Heart left ventricle (tissue), 13 donors: ENCODE data around the gene CD177.

ENCODE experiments used
- CTCF ChIP-seq, 12 donors: fragments of 200-600 bp; sonication (generic) in 4 of 12; IDR thresholded peaks; one replicate each; pipeline versions ENCODE4 v1.5.0 to v1.8.0; 2018 to 2022; ENCODE audit warnings: antibody characterized with exemption in 12 of 12, mild to moderate bottlenecking in 5 of 12
- POLR2A ChIP-seq, 2 donors: fragments of 450-650 bp; IDR thresholded peaks; one replicate each; pipeline ENCODE4 v1.6.1; 2017; ENCODE audit warnings: antibody characterized with exemption in 2 of 2, mild to moderate bottlenecking in 2 of 2, moderate library complexity in 2 of 2
- donor health status: ischemic (EF 13 %, LVEDD 7.1; RV severe dilation, severe dysfunction).
- donor health status: DM: no; HTN: yes; CAD: no.
- donor health status: DM: no; HTN: no; CAD: no.
- donor health status: ischemic (EF 25% LVEDD 6.9; RV normal size, moderate dysfunction).
- donor health status: ischemic (EF 25% LVEDD 5.7; RV mildly dilated, moderate dysfunction).
- donor health status: ischemic (EF 35%, LVEDD 5.7; RV mildly dilated, moderate dysfunction).
- donor health status: nonischemic (EF 11% LVEDD 7.7; RV severe dilation, severe dysfunction).
- donor health status: DM: yes; HTN: yes; CAD: no.
- donor health status: PGD.
- donor health status: ischemic (EF 29% LVEDD 5.4; RV normal size, mild dysfunction).
- donor health status: nonischemic (EF 23%, LVEDD 6.1; RV moderate dilation, normal function).

- TF ChIP-seq POLR2A (IDR thresholded peaks at IDR 0.05) (no peak), CTCF (IDR thresholded peaks at IDR 0.05) (no peak)
These were observed 59.0 kb downstream of the CD177 start for GRCh38 chr19:43412441-43412840.
